ENCODE measurements around the gene BCAS3.
"Not testable (repeated sequence)": the region's sequence is repeated elsewhere in the genome, so short reads cannot be mapped to it uniquely, and the experiment has no call there.

Gene BCAS3

DNA sequence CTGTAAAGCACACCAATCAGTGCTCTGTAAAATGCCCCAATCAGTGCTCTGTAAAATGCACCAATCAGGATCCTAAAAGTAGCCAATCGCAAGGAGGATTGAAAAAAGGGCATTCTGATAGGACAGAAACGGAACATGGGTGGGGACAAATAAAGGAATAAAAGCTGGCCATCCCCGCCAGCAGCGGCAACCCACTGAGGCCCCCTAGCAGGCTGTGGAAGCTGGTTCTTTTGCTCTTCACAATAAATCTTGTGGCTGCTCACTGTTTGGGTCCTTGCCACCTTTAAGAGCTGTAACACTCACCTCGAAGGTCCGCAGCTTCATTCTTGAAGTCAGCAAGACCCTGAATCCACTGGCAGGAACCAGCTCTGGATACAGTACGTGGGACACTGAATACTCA, 559.6 kb downstream of the BCAS3 start:
- no peak overlapping the region for H3K4me3 ChIP-seq (ENCODE audit: low read length)
- no peak for DNase-seq (ENCODE audit: low read depth)
- TF ChIP-seq CTCF (IDR thresholded peaks at IDR 0.05; ENCODE audit: insufficient read depth, low read depth, low read length, missing control alignments) = no peak

GRCh38 chr17:61238455-61238933, 560.8 kb downstream of the BCAS3 start:
- no peak for TF ChIP-seq CTCF (IDR thresholded peaks at IDR 0.05; ENCODE audit: insufficient read depth, low read depth, low read length, missing control alignments)
- DNase-seq (ENCODE audit: low read depth) = no peak
- no peak overlapping the region for H3K4me3 ChIP-seq (ENCODE audit: low read length)

DNA sequence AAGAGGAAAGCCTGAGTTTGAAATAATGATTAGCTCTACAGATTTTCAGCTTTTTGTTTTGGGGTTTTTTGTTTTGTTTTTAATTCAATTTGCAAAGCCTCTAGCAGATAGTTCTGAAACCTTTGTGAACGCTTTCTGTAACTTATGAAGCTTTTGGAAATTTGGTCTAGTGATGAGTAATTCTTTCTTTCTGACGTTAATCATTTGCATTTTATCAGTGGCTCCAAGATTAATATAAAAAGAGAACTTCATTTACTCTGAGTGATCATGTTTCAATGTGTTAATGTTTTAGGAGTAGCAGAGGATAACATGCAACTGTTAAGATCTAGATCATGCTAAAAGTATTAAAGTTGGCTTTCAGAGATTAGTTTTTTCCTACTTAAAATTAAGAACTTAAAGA, 561.7 kb downstream of the BCAS3 start:
- no peak for TF ChIP-seq CTCF (IDR thresholded peaks at IDR 0.05; ENCODE audit: insufficient read depth, low read depth, low read length, missing control alignments)
- DNase-seq (ENCODE audit: low read depth) = no peak
- H3K4me3 ChIP-seq (ENCODE audit: low read length) = no peak overlapping the region

GRCh38 chr17:61239953-61240352, 562.3 kb downstream of the BCAS3 start:
- no peak for TF ChIP-seq CTCF (IDR thresholded peaks at IDR 0.05; ENCODE audit: insufficient read depth, low read depth, low read length, missing control alignments)
- no peak for DNase-seq (ENCODE audit: low read depth)
- H3K4me3 ChIP-seq (ENCODE audit: low read length) = no peak overlapping the region

DNA sequence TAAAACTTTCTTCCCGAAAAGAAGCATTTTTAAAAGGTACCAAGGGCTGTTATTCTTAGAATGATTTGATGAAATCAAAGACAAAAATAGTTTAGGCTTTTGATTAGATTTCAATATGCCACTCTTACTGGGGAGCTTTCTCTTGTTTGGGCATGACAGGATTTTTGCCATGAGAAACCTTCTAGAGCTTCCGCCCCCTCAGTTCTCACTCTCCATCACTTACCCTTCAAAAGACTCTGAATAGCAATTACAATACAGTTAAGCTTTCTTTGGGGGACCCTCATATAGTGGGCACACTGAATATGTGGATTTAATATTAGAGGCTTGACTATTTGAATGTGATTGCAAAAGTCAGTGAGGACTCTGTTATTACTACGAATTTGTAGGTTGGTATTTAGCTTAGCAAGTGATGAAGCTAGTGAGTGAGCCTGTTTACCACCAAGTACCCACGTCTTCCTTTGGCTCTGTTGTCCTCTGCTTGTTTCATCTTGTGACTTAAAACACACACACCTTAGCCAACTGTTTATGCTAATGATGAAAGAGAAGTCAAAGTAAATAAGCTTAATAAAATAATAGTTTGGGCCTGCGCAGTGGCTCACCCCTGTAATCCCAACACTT, 563.3 kb downstream of the BCAS3 start:
- no peak for TF ChIP-seq CTCF (IDR thresholded peaks at IDR 0.05; ENCODE audit: insufficient read depth, low read depth, low read length, missing control alignments)
- no peak overlapping the region for H3K4me3 ChIP-seq (ENCODE audit: low read length)
- DNase-seq (ENCODE audit: low read depth) = no peak

GRCh38 chr17:61244988-61245387, 567.3 kb downstream of the BCAS3 start:
- DNase-seq (ENCODE audit: low read depth); H3K4me3 ChIP-seq (ENCODE audit: low read length): not testable (repeated sequence)

DNA sequence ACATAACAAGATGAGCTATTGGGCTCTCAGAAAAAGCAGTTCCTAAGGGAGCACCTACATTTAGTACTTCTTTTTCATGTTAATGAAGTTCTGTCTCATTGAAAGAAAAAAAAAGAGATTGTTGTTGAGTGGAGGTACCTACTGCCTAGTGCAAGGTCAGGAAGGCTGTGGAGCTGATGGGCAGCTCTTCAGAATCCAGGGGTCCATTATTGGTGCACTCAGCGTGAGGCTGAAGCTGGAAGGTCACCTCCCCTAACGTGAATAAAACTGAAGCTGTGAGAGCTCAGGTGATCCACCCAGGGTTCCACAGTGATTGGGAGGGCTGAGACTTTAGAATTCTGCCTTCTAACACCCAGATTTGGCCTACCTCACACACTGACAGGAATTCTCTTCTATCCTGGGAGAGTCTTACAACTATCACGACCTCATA, 568.1 kb downstream of the BCAS3 start:
- no peak for TF ChIP-seq CTCF (IDR thresholded peaks at IDR 0.05; ENCODE audit: insufficient read depth, low read depth, low read length, missing control alignments)
- H3K4me3 ChIP-seq (ENCODE audit: low read length) = no peak overlapping the region
- no peak for DNase-seq (ENCODE audit: low read depth)
